Thyroid gland (tissue), 4 donors: ENCODE measurements around the gene SSC4D.

Experiments used
- CTCF ChIP-seq, 6 experiments: fragments of 200-600 bp in 3 of 6; fragments of 450-650 bp in 3 of 6; sonication (generic) in 3 of 6; IDR thresholded peaks; one replicate each; pipeline ENCODE4 v1.5.1; 2016 to 2019; ENCODE audit warnings: antibody characterized with exemption in 6 of 6, mild to moderate bottlenecking in 2 of 6, inconsistent platforms in 1 of 6, moderate library complexity in 1 of 6
- POLR2A ChIP-seq, 2 donors: fragments of 450-650 bp; IDR thresholded peaks; one replicate each; pipeline ENCODE4 v1.6.1; 2017; ENCODE audit warnings: antibody characterized with exemption in 2 of 2, mild to moderate bottlenecking in 2 of 2, moderate library complexity in 1 of 2

GRCh38 chr7:76396864-76397263 lies 12.6 kb downstream of the SSC4D start:
- TF ChIP-seq CTCF (IDR thresholded peaks at IDR 0.05) (no peak), POLR2A (IDR thresholded peaks at IDR 0.05) (no peak)
